HG03025 (cell line): ENCODE results near the gene AKT3.
"Not testable (repeated sequence)": the region's sequence is repeated elsewhere in the genome, so short reads cannot be mapped to it uniquely, and the experiment has no call there.

Source experiments
- ATAC-seq: cut with Tn5 transposase; IDR thresholded peaks from one replicate; pipeline ENCODE4 v1.9.1; 2021; ENCODE audit warnings: mild to moderate bottlenecking, moderate library complexity; ENCODE audit not compliant: unreplicated experiment, low FRiP score

Gene AKT3

GRCh38 chr1:243842978-243843511 lies 7.0 kb downstream of the AKT3 start:
- ATAC-seq = no peak

- ATAC-seq = no peak
Observed at GRCh38 chr1:243842161-243842560, 7.9 kb downstream of the AKT3 start.

- no peak for ATAC-seq
Observed at GRCh38 chr1:243841507-243841906, 8.5 kb downstream of the AKT3 start.

GRCh38 chr1:243837907-243838535 lies 12.0 kb downstream of the AKT3 start:
- no peak for ATAC-seq

GRCh38 chr1:243834130-243834529 lies 15.9 kb downstream of the AKT3 start:
- no peak for ATAC-seq

GRCh38 chr1:243831463-243831862 lies 18.6 kb downstream of the AKT3 start:
- no peak for ATAC-seq

GRCh38 chr1:243827206-243827605 lies 22.8 kb downstream of the AKT3 start:
- no peak for ATAC-seq

- ATAC-seq = not testable (repeated sequence)
Observed at GRCh38 chr1:243824907-243825306, 25.1 kb downstream of the AKT3 start.

- ATAC-seq = no peak
Observed at GRCh38 chr1:243821177-243821680, 28.8 kb downstream of the AKT3 start.

- ATAC-seq = no peak
Observed at GRCh38 chr1:243819438-243819839, 30.6 kb downstream of the AKT3 start.

- ATAC-seq = no peak
Observed at GRCh38 chr1:243818978-243819377, 31.1 kb downstream of the AKT3 start.

- ATAC-seq = no peak
Observed at GRCh38 chr1:243814718-243815117, 35.3 kb downstream of the AKT3 start.

- not testable (repeated sequence) for ATAC-seq
Observed at GRCh38 chr1:243807346-243807745, 42.7 kb downstream of the AKT3 start.

- no peak for ATAC-seq
Observed at GRCh38 chr1:243806310-243806709, 43.7 kb downstream of the AKT3 start.

GRCh38 chr1:243802736-243803135 lies 47.3 kb downstream of the AKT3 start:
- no peak for ATAC-seq

- no peak for ATAC-seq
Observed at GRCh38 chr1:243801378-243801777, 48.7 kb downstream of the AKT3 start.

GRCh38 chr1:243799908-243800307 lies 50.1 kb downstream of the AKT3 start:
- ATAC-seq = no peak

- ATAC-seq = no peak
Observed at GRCh38 chr1:243798726-243799125, 51.3 kb downstream of the AKT3 start.

- no peak for ATAC-seq
Observed at GRCh38 chr1:243796016-243796415, 54.0 kb downstream of the AKT3 start.

GRCh38 chr1:243793298-243793697 lies 56.7 kb downstream of the AKT3 start:
- no peak for ATAC-seq

GRCh38 chr1:243792891-243793290 lies 57.2 kb downstream of the AKT3 start:
- no peak for ATAC-seq

- ATAC-seq = no peak
Observed at GRCh38 chr1:243792401-243792800, 57.6 kb downstream of the AKT3 start.
